SIG-M5 treated with dmso at 0.1 percent for 504 hours (cell line): ENCODE results near the gene TMOD2.

Experiments
- DNase-seq: peaks from one replicate; lab custom pipeline; 2025; ENCODE audit not compliant: unreplicated experiment; lab: John Stamatoyannopoulos, UW

The TMOD2 gene

GRCh38 chr15:51849860-51850259, 98.5 kb downstream of the TMOD2 start:
- DNase-seq = no peak

GRCh38 chr15:51853998-51854397, 102.6 kb downstream of the TMOD2 start:
- no peak for DNase-seq

- DNase-seq = no peak
Measured at GRCh38 chr15:51855612-51856011, 104.2 kb downstream of the TMOD2 start.

- DNase-seq = no peak
Measured at GRCh38 chr15:51856714-51857380, 105.5 kb downstream of the TMOD2 start.

GRCh38 chr15:51861557-51862359, 110.4 kb downstream of the TMOD2 start:
- DNase-seq = no peak

GRCh38 chr15:51863131-51863530, 111.7 kb downstream of the TMOD2 start:
- no peak for DNase-seq

- DNase-seq = no peak
Measured at GRCh38 chr15:51864408-51865056, 113.1 kb downstream of the TMOD2 start.

- no peak for DNase-seq
Measured at GRCh38 chr15:51865317-51865716, 113.9 kb downstream of the TMOD2 start.
